Motor neuron (in vitro differentiated cells): ENCODE data around the gene ZSCAN2. TPM values are rescaled to one million over a fixed set of nuclear protein-coding genes. Genes with fewer than 3 reads are reported as not detected.
"Not testable (repeated sequence)": the region's sequence is repeated elsewhere in the genome, so short reads cannot be mapped to it uniquely, and the experiment has no call there.

Experiments
- ATAC-seq, 8 experiments: fragments of 200-7000 bp; cut with Tn5 transposase; replicated peaks in 6 of 8; 2 replicates each; pipeline ENCODE4 v1.8.0; 2021; ENCODE audit warnings: mild to moderate bottlenecking in 8 of 8, moderate library complexity in 8 of 8
- H3K27ac ChIP-seq, 2 donors: fragments of 250-450 bp; sonication (Bioruptor Pico); 2 replicates each; pipeline ENCODE4 v1.9.0; 2021; ENCODE audit warnings: antibody characterized with exemption in 2 of 2, mild to moderate bottlenecking in 2 of 2, moderate library complexity in 1 of 2
- H3K4me1 ChIP-seq, 2 donors: fragments of 250-450 bp; sonication (Bioruptor Pico); replicated peaks in 1 of 2; 2 replicates each; pipeline ENCODE4 v1.6.1; 2021; ENCODE audit warnings: antibody characterized with exemption in 2 of 2, mild to moderate bottlenecking in 2 of 2, moderate library complexity in 1 of 2
- H3K4me3 ChIP-seq, 5 donors: fragments of 250-450 bp; sonication (Bioruptor Pico); 2 replicates each; pipeline ENCODE4 v1.9.0; 2021; ENCODE audit warnings: antibody characterized with exemption in 5 of 5, mild to moderate bottlenecking in 5 of 5, moderate library complexity in 4 of 5
- WGBS, 10 experiments: fragments of 450-650 bp; shearing (Covaris generic); methylation state at CpG; one replicate each; pipeline ENCODE4 v1.0.0; 2022; 5-methylcytosine and 5-hydroxymethylcytosine counted together
- in situ Hi-C, 9 experiments: fragments of 400-800 bp; cut with MboI; loops; one replicate each; pipeline ENCODE4 v1.15.0; 2021; ENCODE audit warnings: low sequenced_read_pairs in 9 of 9, low pct_unique_long_range_greater_than_20kb in 2 of 9; ENCODE audit not compliant: unreplicated experiment in 9 of 9
- total RNA-seq, 8 experiments: library from RNA; unstranded; fragments of 300-600 nt; gene quantifications; 2 replicates each; pipeline versions ENCODE4 v1.2.3 to v1.2.4, GENCODE V29; 2022

The ZSCAN2 gene
- total RNA-seq, 8 experiments from 2014 or later, result 1.7 to 29.6 (median 20.1) TPM

DNA sequence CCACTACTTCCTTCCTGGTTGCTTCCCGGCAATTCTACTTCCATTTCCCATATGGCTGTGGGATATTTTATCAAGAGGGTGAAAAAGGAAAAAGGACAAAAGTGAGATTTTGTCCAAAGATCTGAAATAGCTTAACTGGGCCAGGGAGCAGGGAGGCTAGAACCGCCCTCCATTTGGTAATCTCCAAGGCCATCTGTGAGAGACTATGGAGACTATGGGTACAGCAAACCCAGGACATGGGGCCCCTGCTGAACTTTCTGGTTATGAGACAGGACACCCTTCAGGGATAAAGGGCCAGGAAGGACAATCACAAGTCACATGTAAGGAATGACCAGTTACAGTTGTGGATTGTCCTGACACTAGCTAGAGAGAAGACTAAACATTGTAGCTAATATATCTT, 24.3 kb downstream of the ZSCAN2 start:
- whole genome bisulfite sequencing, 10 experiments, result 71 to 100% (median 82%) methylated on average over 1 to 2 of the region's 2 CpGs; no CpG with 5 or more reads in 6 of the 10 experiments
- Histone ChIP-seq H3K4me1 (no peaks in the 10 kb centered on the region), H3K27ac (no peak overlapping the region), H3K4me3 (no peak overlapping the region)
- no peak for ATAC-seq
- in situ Hi-C loops, result no loop called here

- peaks cover 9 to 13% of the 10 kb centered on the region in 2 donors for H3K4me1 ChIP-seq
- in situ Hi-C loops, result no loop called here
- no peak overlapping the region for H3K4me3 ChIP-seq
- H3K27ac ChIP-seq, result no peak overlapping the region
- WGBS, 10 experiments, result 64 to 100% (median 89%) methylated on average over 1 to 8 of the region's 9 CpGs; no CpG with 5 or more reads in 1 of the 10 experiments
- ATAC-seq, result no peak
Measured at GRCh38 chr15:84629033-84629432, 28.2 kb downstream of the ZSCAN2 start.

DNA sequence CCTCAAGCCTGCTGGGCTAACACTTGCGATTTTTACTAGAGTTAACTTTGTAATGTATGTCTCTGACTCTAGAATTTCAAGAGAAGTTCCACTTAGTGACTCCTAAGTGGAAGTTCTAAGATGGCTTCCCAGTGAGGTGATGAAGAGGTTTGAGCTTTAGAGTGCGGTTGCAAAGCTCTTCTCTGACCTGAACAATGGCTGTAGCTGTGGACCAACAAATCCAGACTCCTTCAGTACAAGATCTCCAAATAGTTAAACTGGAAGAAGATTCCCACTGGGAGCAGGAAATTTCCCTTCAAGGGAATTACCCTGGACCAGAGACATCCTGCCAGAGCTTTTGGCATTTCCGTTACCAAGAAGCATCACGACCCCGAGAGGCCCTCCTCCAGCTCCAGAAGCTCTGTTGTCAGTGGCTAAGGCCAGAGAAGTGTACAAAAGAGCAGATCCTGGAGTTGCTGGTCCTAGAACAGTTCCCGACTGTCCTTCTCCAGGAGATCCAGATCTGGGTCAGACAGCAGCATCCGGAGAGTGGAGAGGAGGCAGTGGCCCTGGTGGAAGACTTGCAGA, 31.0 kb downstream of the ZSCAN2 start:
- peak in 2 of 8 experiments; percentile 1 for ATAC-seq
- Histone ChIP-seq H3K27ac (no peak overlapping the region), H3K4me3 (peak overlapping the region; percentile 52 to 73 (median 55)), H3K4me1 (peaks cover 17 to 20% of the 10 kb centered on the region in 2 donors)
- in situ Hi-C loops, result no loop called here
- WGBS, 10 experiments, result 0 to 100% (median 60%) methylated on average over 1 to 7 of the region's 7 CpGs; no CpG with 5 or more reads in 2 of the 10 experiments

- H3K27ac ChIP-seq, result peak overlapping the region; percentile 29 to 81
- in situ Hi-C loops, result no loop called here
- ATAC-seq, result peak; percentile 60 to 82 (median 65)
- 0 to 24% (median 2%) methylated on average over 4 to 31 of the region's 105 CpGs; no CpG with 5 or more reads in 3 of the 10 experiments for WGBS, 10 experiments
- peaks cover 17 to 20% of the 10 kb centered on the region in 2 donors for H3K4me1 ChIP-seq
- H3K4me3 ChIP-seq, result peak overlapping the region; percentile 46 to 73 (median 53)
Measured at GRCh38 chr15:84633311-84634227, 32.8 kb downstream of the ZSCAN2 start.

GRCh38 chr15:84634228-84634837, 33.5 kb downstream of the ZSCAN2 start:
- peaks cover 17 to 20% of the 10 kb centered on the region in 2 donors for H3K4me1 ChIP-seq
- peak overlapping the region; percentile 29 to 81 for H3K27ac ChIP-seq
- ATAC-seq, result no peak
- in situ Hi-C loops, result no loop called here
- peak overlapping the region; percentile 46 to 73 (median 53) for H3K4me3 ChIP-seq
- 34 to 95% (median 79%) methylated on average over 2 to 21 of the region's 23 CpGs for WGBS, 10 experiments

DNA sequence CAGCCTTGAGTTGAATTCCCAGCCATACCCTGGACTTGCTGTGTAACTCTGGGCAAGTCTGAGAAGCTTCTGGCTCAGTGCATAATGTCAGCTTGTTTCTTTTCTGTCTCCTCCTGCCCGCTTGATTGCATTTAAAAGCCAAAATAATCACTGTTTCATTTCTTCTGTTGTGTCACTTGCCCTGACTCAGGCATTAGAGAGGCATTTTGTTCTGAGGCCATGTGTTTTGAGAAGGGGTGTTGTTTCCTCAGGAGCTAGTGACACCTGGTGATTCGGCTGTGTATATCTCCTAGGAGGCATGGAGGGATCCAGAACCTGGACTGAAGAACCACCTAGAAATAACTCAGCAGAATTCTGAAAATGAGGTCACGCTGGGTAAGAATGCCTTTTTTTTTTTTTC, 37.3 kb downstream of the ZSCAN2 start:
- no peak for ATAC-seq
- no peak overlapping the region for H3K27ac ChIP-seq

DNA sequence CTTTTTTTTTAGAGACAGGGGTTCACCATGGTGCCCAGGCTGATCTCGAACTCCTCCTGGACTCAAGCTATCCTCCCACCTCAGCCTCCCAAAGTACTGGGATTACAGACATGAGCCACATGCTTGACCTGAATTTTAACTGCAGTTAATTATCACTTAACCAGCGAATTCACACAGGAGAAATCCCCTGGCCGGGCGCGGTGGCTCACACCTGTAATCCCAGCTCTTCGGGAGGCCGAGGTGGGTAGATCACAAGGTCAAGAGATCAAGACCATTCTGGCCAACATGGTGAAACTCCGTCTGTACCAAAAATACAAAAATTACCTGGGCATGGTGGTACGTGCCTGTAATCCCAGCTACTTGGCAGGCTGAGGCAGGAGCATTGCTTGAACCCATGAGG, 41.1 kb downstream of the ZSCAN2 start:
- 94 to 100% (median 99%) methylated on average over 1 to 8 of the region's 9 CpGs; no CpG with 5 or more reads in 2 of the 10 experiments for WGBS, 10 experiments
- in situ Hi-C loops, H3K4me1 ChIP-seq, ATAC-seq, H3K27ac ChIP-seq, H3K4me3 ChIP-seq: not testable (repeated sequence)

More for the DNA sequence above, 37.3 kb downstream of the ZSCAN2 start:
- WGBS, 10 experiments, result 33 to 100% (median 80%) methylated on average over 1 to 3 of the region's 3 CpGs
- Histone ChIP-seq H3K4me3 (no peak overlapping the region), H3K4me1 (peaks cover 5 to 10% of the 10 kb centered on the region in 2 donors)
- in situ Hi-C loops, result no loop called here

DNA sequence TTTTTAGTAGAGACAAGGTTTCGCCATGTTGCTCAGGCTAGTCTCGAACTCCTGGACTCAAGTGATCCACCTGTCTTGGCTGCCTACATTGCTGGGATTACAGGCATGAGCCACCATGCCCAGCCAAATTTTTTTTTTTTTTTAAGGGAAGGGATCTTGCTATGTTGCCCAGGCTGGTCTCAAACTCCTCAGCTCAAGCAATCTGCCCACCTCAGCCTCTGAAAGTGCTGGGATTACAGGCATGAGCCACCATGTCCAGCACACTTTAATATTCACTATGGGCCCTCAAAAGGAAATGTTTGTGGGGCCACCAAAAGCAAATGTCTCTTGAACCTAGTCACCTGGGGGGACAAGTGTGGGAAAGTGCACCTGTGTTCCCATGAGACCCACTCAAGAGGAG, 41.8 kb downstream of the ZSCAN2 start:
- ATAC-seq, H3K27ac ChIP-seq, in situ Hi-C loops, H3K4me3 ChIP-seq, H3K4me1 ChIP-seq: not testable (repeated sequence)
- 100% methylated on average over 1 to 2 of the region's 2 CpGs; no CpG with 5 or more reads in 7 of the 10 experiments for WGBS, 10 experiments

DNA sequence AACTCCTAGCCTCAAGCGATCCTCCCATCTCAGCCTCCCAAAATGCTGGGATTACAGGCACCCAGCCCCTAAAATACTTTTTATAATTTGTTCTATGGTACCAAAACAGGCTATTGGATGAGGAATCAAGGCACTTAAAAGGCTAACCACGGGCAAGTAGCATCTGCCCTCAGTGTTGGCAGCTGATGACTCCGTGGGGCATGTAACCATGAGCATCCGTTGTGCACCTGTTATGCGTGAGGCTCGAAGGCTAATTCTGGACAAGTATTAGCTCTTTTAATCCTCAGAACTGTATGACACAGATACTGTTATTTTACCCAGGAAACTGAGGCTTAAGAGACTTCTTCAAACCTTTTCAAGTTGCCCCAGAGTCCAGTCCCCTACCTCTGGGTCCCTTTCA, 43.0 kb downstream of the ZSCAN2 start:
- in situ Hi-C loops, result no loop called here
- WGBS, 10 experiments, result 20 to 96% (median 89%) methylated on average over 1 to 6 of the region's 6 CpGs; no CpG with 5 or more reads in 3 of the 10 experiments
- Histone ChIP-seq H3K4me3 (no peak overlapping the region), H3K4me1 (no peaks in the 10 kb centered on the region), H3K27ac (no peak overlapping the region)
- ATAC-seq, result no peak

DNA sequence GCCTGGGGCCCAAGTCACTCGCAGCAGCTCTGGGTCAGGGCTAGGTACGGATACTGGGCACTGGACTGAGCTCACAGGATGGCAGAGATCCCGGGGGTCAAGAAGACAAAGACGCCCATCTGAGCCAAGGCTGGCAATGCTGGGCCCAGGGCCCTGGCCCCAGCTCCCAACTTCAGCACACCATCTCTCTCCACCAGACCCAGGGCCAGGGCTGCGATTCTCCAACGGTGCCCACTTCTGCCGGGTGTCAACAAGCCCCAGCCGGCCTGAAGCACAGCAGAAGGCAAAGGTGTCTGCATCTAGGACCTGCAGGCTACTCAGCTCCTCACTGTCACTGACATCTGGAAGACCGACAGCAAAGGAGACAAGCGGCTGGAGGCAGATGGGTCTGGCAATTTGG, 44.7 kb downstream of the ZSCAN2 start:
- in situ Hi-C loops, result no loop called here
- no peak overlapping the region for H3K27ac ChIP-seq
- H3K4me3 ChIP-seq, result no peak overlapping the region
- ATAC-seq, result no peak
- no peaks in the 10 kb centered on the region for H3K4me1 ChIP-seq
- 50 to 100% (median 90%) methylated on average over 1 to 2 of the region's 10 CpGs; no CpG with 5 or more reads in 5 of the 10 experiments for WGBS, 10 experiments

GRCh38 chr15:84645997-84646396, 45.2 kb downstream of the ZSCAN2 start:
- WGBS, 10 experiments, result 80 to 100% (median 93%) methylated on average over 1 to 10 of the region's 10 CpGs; no CpG with 5 or more reads in 3 of the 10 experiments
- ATAC-seq, result no peak
- in situ Hi-C loops, result no loop called here
- H3K4me3 ChIP-seq, result no peak overlapping the region
- no peak overlapping the region for H3K27ac ChIP-seq
- H3K4me1 ChIP-seq, result no peaks in the 10 kb centered on the region

DNA sequence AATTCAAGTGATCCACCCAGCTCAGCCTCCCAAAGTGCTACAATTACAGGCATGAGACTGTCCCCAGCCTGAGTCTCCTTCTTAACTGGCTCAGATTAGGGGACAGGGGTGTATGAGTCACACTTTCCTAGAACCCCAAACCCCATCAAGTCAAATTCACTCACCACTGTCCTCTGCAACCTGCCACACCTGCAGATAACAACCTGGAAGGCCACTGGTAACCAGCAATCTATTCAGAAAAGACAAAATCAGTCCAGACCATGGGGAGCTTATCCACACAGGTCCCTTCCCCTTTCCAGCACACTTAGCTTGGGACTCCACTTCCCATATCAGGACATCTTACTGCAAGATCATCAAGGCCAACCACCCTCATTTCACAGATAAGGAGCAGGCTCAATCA, 46.9 kb downstream of the ZSCAN2 start:
- in situ Hi-C loops, result no loop called here
- Histone ChIP-seq H3K27ac (no peak overlapping the region), H3K4me3 (no peak overlapping the region), H3K4me1 (peaks cover 6 to 12% of the 10 kb centered on the region in 2 donors)
- no peak for ATAC-seq

- Histone ChIP-seq H3K4me1 (peaks cover 12 to 18% of the 10 kb centered on the region in 2 donors), H3K4me3 (no peak overlapping the region), H3K27ac (no peak overlapping the region)
- in situ Hi-C loops, result no loop called here
- no peak for ATAC-seq
- WGBS, 10 experiments, result 49 to 100% (median 92%) methylated on average over 2 to 3 of the region's 3 CpGs; no CpG with 5 or more reads in 3 of the 10 experiments
Measured at GRCh38 chr15:84648539-84648938, 47.7 kb downstream of the ZSCAN2 start.
